Measurements from ENCODE around the gene FOXJ1.
"Not testable (repeated sequence)": the region's sequence is repeated elsewhere in the genome, so short reads cannot be mapped to it uniquely, and the experiment has no call there.

Gene FOXJ1

DNA sequence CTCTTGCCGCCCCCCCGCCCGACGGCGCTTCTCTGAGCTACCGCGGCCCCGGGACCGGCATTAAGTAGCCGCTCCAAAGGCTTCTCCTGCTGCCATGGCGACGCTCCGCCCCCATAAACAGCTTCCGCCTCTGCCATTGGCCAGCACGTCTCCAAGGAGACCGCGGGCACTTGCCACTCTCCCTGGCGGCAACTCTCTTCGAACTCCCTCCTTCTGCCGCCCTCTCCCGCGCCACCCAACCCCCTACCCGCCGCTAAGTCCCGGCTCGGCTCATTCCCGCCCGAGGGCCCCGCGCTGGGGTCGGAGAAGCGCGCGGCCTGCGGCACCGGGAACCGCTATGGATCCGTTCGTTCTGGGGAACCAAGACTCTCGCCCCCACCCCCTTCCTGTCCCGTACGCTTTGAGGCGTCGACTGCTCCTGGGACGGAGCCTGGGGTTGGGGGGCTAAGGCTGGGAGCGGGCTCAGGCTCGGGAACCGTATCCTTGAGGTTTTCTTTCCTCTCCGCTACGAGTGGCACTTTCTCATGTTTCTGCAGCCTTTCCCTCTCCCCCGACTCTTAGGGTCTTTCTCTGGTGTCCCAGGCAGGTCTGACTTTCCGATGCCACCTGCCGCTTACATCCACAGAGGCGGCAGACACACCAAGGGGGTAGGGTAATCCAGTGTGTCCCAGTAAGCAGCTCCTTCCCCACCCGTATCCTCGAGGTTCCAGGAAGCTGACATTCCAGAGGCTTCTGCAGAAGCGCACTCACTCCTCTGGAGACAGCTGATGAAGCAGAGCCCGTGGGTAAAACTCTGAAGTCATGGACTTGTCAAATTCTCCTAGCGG is at the start of gene FOXJ1:
Gene FOXJ1 (minus strand): TSS at position 34 of the 827 bp plus-strand sequence. CDS start 850 bp downstream, outside the sequence.
- DNase-seq = peak; percentile 86

- no peak for DNase-seq
Measured at GRCh38 chr17:76189741-76190140, 48.7 kb upstream of the FOXJ1 start.

- no peak for DNase-seq
Measured at GRCh38 chr17:76189247-76189646, 48.2 kb upstream of the FOXJ1 start.

GRCh38 chr17:76188213-76189016 is 47.4 kb upstream of the FOXJ1 start:
- DNase-seq = no peak

- not testable (repeated sequence) for DNase-seq
Measured at GRCh38 chr17:76186774-76187173, 45.7 kb upstream of the FOXJ1 start.

- no peak for DNase-seq
Measured at GRCh38 chr17:76184290-76184689, 43.2 kb upstream of the FOXJ1 start.

DNA sequence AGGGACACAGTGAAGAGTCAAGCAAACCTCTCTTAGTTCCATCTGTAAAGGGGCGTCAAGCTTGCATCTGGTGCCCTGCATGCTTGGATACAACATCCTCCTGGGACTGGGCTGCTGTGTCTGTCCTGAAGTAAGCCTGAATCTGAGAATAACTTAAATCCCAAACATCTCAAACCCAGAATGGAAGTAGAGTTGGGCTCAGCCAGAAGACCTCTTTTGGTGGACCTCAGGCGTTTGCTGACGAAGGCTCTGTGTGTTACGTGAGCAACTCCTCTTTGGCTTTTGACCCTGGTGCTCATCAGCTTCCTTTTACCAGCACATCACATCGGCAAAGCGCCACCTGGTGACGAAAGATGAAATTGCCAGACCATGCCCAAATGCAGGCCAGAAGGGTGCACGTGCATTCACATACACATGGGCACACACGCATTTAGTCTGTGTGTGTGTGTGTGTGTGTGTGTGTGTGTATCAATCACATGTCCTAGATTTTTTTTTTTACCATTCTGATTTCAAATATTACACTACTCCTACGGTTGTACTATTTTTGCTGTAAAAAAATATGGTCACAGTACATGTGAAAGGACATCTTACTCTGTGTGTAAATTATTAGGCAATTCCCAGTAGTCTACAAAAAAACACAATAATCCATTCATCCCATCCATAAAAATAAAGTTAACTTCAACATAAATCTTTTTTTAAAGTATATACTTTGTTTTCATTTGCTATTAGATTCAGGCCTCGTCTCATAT is 41.1 kb upstream of the FOXJ1 start:
- DNase-seq = peak; percentile 95

GRCh38 chr17:76179496-76180467 is 38.7 kb upstream of the FOXJ1 start:
- peak; percentile 28 for DNase-seq

- no peak for DNase-seq
Measured at GRCh38 chr17:76178124-76178523, 37.1 kb upstream of the FOXJ1 start.

GRCh38 chr17:76176701-76177574 is 35.9 kb upstream of the FOXJ1 start:
- no peak for DNase-seq

DNA sequence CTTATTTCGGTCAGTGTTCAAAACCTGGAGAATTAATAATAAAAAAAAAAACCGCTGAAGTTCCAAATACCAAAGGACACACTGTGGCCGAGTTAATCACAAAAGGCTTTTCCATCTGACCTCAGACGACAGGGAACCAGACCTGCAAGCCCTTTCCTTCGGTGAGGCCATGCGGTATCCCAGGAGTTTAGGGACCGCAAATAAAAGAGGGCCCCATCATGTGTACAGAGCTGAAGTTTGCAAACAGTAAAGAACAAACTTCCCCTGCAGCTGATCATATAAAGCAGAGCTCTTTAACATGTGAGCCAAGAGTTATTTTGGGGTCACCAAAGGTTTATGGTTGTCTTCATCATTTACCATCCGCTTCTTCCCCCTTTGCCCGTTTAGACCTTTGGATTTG is 33.0 kb upstream of the FOXJ1 start:
- no peak for DNase-seq

GRCh38 chr17:76173474-76173873 is 32.4 kb upstream of the FOXJ1 start:
- no peak for DNase-seq

- DNase-seq = no peak
Measured at GRCh38 chr17:76171706-76172105, 30.7 kb upstream of the FOXJ1 start.

DNA sequence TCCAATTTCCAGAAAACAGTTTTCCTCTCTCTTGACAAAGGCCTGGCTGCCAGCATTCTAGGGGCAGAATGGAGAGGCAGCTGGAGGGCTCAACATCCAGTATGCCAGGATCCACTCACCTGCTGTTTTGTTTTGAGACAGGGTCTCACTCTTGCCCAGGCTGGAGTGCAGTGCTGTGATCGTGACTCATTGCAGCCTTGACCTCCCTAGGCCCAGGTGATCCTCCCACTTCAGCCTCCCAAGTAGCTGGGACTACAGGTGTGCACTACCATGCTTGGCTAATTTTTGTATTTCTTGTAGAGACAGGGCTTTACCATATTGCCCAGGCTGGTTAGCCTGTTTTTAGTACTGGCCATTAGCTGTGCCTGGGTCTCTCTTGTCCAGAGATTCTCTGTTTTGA is 29.1 kb upstream of the FOXJ1 start:
- no peak for DNase-seq

DNA sequence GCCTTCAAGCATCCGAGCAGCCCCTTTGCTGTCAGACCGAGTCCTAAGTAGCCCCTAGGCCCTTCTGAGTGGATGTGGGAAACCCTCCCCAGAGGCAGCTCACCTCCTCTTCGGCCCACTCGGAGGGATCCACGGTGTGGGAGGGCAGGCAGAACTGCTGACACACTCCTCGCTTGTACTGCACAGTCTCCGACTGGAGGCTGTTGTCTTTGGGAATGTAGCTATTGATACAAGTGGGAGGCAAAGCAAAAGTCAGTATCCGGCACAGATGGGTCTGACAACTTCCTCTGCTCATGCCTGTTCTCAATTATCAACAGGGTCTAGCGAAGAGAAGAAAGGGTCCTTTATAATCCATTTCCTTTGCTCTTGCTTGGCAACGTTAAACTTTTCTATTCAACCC is 25.9 kb upstream of the FOXJ1 start:
- no peak for DNase-seq

- DNase-seq = no peak
Measured at GRCh38 chr17:76166168-76166567, 25.1 kb upstream of the FOXJ1 start.

GRCh38 chr17:76164331-76164730 is 23.3 kb upstream of the FOXJ1 start:
- DNase-seq = no peak

GRCh38 chr17:76163919-76164318 is 22.9 kb upstream of the FOXJ1 start:
- no peak for DNase-seq

DNA sequence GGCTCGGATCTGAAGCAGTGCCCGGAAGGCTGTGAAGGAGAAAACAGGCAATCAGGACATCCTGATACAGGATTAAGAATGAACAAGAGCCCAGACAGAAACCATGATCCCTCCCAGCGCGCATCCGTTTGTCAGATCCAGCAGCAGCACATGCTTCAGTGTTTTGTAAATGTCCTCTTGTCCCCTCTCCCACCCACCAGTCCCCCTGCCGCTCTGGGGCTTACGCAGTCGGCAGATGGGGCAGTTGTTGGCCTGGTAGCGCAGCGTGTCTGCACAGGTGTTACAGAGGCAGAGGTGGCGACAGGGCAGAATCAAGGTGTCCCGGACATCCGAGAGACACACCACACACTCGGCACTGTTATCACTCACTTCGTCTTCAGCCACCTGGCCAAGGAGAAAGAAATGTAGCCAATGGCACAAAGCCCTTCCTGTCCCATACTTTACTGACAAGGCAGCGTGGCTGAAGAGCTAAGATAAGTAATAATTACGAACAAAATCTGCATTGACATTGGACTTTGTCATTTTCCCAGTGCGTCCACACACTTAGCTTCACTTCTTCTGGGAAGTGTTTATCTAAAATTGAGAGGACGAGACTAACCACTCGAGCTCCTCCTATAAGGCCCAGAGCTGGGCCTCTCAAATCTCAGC is 20.7 kb upstream of the FOXJ1 start:
- no peak for DNase-seq

- DNase-seq = no peak
Measured at GRCh38 chr17:76160896-76161528, 20.0 kb upstream of the FOXJ1 start.
